IPS-15b (cell line): ENCODE measurements around the gene ARHGAP42.

Experiments
- H3K27me3 ChIP-seq: one replicate; pipeline ENCODE4 v1.6.1; 2013; ENCODE audit warnings: low read length; ENCODE audit not compliant: control insufficient read depth, insufficient read depth
- H3K36me3 ChIP-seq: one replicate; pipeline ENCODE4 v1.6.1; 2013; ENCODE audit warnings: low read length; ENCODE audit not compliant: control insufficient read depth, insufficient read depth
- H3K4me1 ChIP-seq: one replicate; pipeline ENCODE4 v1.6.1; 2013; ENCODE audit warnings: mild to moderate bottlenecking, low read length; ENCODE audit not compliant: control insufficient read depth, insufficient read depth
- H3K4me3 ChIP-seq: one replicate; pipeline ENCODE4 v1.5.1; 2013; ENCODE audit warnings: low read depth, low read length
- H3K9ac ChIP-seq: one replicate; pipeline ENCODE4 v1.6.1; 2013; ENCODE audit warnings: low read depth, mild to moderate bottlenecking, low read length
- H3K9me3 ChIP-seq: one replicate; pipeline ENCODE4 v1.6.1; 2013; ENCODE audit warnings: mild to moderate bottlenecking, low read length; ENCODE audit not compliant: control insufficient read depth, insufficient read depth

ARHGAP42 gene

GRCh38 chr11:100970283-100971164, 283.4 kb downstream of the ARHGAP42 start:
- Histone ChIP-seq H3K4me1 (peaks cover 3% of the 10 kb centered on the region), H3K27me3 (no peaks in the 10 kb centered on the region), H3K36me3 (no peaks in the 10 kb centered on the region), H3K9me3 (no peaks in the 10 kb centered on the region), H3K9ac (no peak overlapping the region), H3K4me3 (no peak overlapping the region)

GRCh38 chr11:100972046-100972445, 285.0 kb downstream of the ARHGAP42 start:
- H3K27me3 ChIP-seq, result peaks cover 14% of the 10 kb centered on the region
- no peaks in the 10 kb centered on the region for H3K9me3 ChIP-seq
- H3K4me3 ChIP-seq, result no peak overlapping the region
- no peak overlapping the region for H3K9ac ChIP-seq
- peaks cover 3% of the 10 kb centered on the region for H3K4me1 ChIP-seq
- no peaks in the 10 kb centered on the region for H3K36me3 ChIP-seq

- H3K4me1 ChIP-seq, result peaks cover 10% of the 10 kb centered on the region
- H3K9me3 ChIP-seq, result no peaks in the 10 kb centered on the region
- peaks cover 27% of the 10 kb centered on the region for H3K27me3 ChIP-seq
- no peaks in the 10 kb centered on the region for H3K36me3 ChIP-seq
- H3K4me3 ChIP-seq, result no peak overlapping the region
- no peak overlapping the region for H3K9ac ChIP-seq
Measured at GRCh38 chr11:100978442-100978841, 291.4 kb downstream of the ARHGAP42 start.

GRCh38 chr11:100978939-100979338, 291.9 kb downstream of the ARHGAP42 start:
- peaks cover 27% of the 10 kb centered on the region for H3K27me3 ChIP-seq
- no peaks in the 10 kb centered on the region for H3K9me3 ChIP-seq
- no peak overlapping the region for H3K4me3 ChIP-seq
- no peaks in the 10 kb centered on the region for H3K36me3 ChIP-seq
- H3K9ac ChIP-seq, result no peak overlapping the region
- H3K4me1 ChIP-seq, result peaks cover 10% of the 10 kb centered on the region

- H3K27me3 ChIP-seq, result peaks cover 27% of the 10 kb centered on the region
- H3K9me3 ChIP-seq, result no peaks in the 10 kb centered on the region
- H3K4me1 ChIP-seq, result peaks cover 10% of the 10 kb centered on the region
- H3K36me3 ChIP-seq, result no peaks in the 10 kb centered on the region
- H3K9ac ChIP-seq, result no peak overlapping the region
- no peak overlapping the region for H3K4me3 ChIP-seq
Measured at GRCh38 chr11:100980156-100980555, 293.1 kb downstream of the ARHGAP42 start.

- no peaks in the 10 kb centered on the region for H3K9me3 ChIP-seq
- H3K4me1 ChIP-seq, result peaks cover 10% of the 10 kb centered on the region
- no peak overlapping the region for H3K9ac ChIP-seq
- no peak overlapping the region for H3K4me3 ChIP-seq
- peaks cover 20% of the 10 kb centered on the region for H3K27me3 ChIP-seq
- no peaks in the 10 kb centered on the region for H3K36me3 ChIP-seq
Measured at GRCh38 chr11:100981196-100981824, 294.2 kb downstream of the ARHGAP42 start.

- Histone ChIP-seq H3K36me3 (peaks cover 3% of the 10 kb centered on the region), H3K27me3 (no peaks in the 10 kb centered on the region), H3K4me3 (no peak overlapping the region), H3K9me3 (no peaks in the 10 kb centered on the region), H3K4me1 (no peaks in the 10 kb centered on the region), H3K9ac (no peak overlapping the region)
Measured at GRCh38 chr11:100984668-100985067, 297.6 kb downstream of the ARHGAP42 start.

- H3K4me3 ChIP-seq, result no peak overlapping the region
- no peak overlapping the region for H3K9ac ChIP-seq
- H3K4me1 ChIP-seq, result no peaks in the 10 kb centered on the region
- no peaks in the 10 kb centered on the region for H3K9me3 ChIP-seq
- peaks cover 3% of the 10 kb centered on the region for H3K36me3 ChIP-seq
- no peaks in the 10 kb centered on the region for H3K27me3 ChIP-seq
Measured at GRCh38 chr11:100990931-100991330, 303.8 kb downstream of the ARHGAP42 start.

- Histone ChIP-seq H3K36me3 (peaks cover 3% of the 10 kb centered on the region), H3K27me3 (no peaks in the 10 kb centered on the region), H3K9me3 (no peaks in the 10 kb centered on the region), H3K4me1 (no peaks in the 10 kb centered on the region), H3K9ac (no peak overlapping the region), H3K4me3 (no peak overlapping the region)
Measured at GRCh38 chr11:100991541-100991940, 304.5 kb downstream of the ARHGAP42 start.

- Histone ChIP-seq H3K36me3 (no peaks in the 10 kb centered on the region), H3K27me3 (no peaks in the 10 kb centered on the region), H3K9me3 (no peaks in the 10 kb centered on the region), H3K9ac (no peak overlapping the region), H3K4me1 (peaks cover 2% of the 10 kb centered on the region), H3K4me3 (no peak overlapping the region)
Measured at GRCh38 chr11:100994966-100995365, 307.9 kb downstream of the ARHGAP42 start.

- H3K4me1 ChIP-seq, result peaks cover 2% of the 10 kb centered on the region
- no peaks in the 10 kb centered on the region for H3K36me3 ChIP-seq
- no peaks in the 10 kb centered on the region for H3K27me3 ChIP-seq
- H3K9ac ChIP-seq, result no peak overlapping the region
- H3K4me3 ChIP-seq, result no peak overlapping the region
- no peaks in the 10 kb centered on the region for H3K9me3 ChIP-seq
Measured at GRCh38 chr11:100999756-101000155, 312.7 kb downstream of the ARHGAP42 start.

- Histone ChIP-seq H3K36me3 (no peaks in the 10 kb centered on the region), H3K27me3 (no peaks in the 10 kb centered on the region), H3K4me1 (peaks cover 2% of the 10 kb centered on the region), H3K9me3 (no peaks in the 10 kb centered on the region), H3K4me3 (no peak overlapping the region), H3K9ac (no peak overlapping the region)
Measured at GRCh38 chr11:101003468-101003867, 316.4 kb downstream of the ARHGAP42 start.
